Suppressor macrophage treated with lipopolysaccharide for 4 hours (primary cell): ENCODE results near the gene CENPL.
"Not testable (repeated sequence)": the region's sequence is repeated elsewhere in the genome, so short reads cannot be mapped to it uniquely, and the experiment has no call there.

ENCODE experiments used
- DNase-seq: peaks from one replicate; pipeline ENCODE4 v3.0.0-alpha.2; 2020

CENPL gene

GRCh38 chr1:173824315-173825081, at the start of gene CENPL, which contains the start of gene DARS2:
Gene CENPL (minus strand): TSS chr1:173824883. CDS start chr1:173811299, 13,584 bp downstream.
Gene DARS2 (plus strand): TSS chr1:173824673. CDS start chr1:173825230, 557 bp downstream.
- peak; percentile 97 for DNase-seq

- no peak for DNase-seq
These were observed 46.8 kb upstream of the CENPL start for GRCh38 chr1:173871500-173871899.

- no peak for DNase-seq
These were observed 46.4 kb upstream of the CENPL start for GRCh38 chr1:173871091-173871490.

DNA sequence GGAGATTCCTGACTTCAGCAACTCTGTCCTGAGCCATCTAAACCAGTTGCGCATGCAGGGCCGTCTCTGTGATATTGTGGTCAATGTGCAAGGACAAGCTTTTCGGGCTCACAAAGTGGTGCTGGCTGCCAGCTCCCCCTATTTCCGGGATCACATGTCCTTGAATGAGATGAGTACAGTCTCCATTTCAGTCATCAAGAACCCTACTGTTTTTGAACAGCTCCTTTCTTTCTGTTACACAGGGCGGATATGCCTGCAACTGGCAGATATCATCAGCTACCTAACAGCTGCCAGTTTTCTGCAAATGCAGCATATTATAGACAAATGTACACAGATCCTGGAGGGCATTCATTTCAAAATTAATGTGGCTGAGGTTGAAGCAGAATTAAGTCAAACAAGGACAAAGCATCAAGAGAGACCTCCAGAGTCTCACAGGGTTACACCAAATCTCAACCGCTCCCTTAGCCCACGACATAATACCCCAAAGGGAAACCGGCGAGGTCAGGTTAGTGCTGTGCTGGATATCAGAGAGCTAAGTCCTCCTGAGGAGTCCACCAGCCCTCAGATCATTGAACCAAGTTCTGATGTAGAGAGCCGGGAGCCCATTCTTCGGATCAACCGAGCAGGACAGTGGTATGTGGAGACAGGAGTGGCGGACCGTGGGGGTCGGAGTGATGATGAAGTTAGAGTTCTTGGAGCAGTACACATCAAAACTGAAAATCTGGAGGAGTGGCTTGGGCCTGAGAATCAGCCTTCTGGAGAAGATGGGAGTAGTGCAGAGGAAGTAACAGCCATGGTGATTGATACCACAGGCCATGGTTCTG, 45.8 kb upstream of the CENPL start:
- no peak for DNase-seq

GRCh38 chr1:173869021-173869359, 44.3 kb upstream of the CENPL start:
- peak; percentile 28 for DNase-seq

DNA sequence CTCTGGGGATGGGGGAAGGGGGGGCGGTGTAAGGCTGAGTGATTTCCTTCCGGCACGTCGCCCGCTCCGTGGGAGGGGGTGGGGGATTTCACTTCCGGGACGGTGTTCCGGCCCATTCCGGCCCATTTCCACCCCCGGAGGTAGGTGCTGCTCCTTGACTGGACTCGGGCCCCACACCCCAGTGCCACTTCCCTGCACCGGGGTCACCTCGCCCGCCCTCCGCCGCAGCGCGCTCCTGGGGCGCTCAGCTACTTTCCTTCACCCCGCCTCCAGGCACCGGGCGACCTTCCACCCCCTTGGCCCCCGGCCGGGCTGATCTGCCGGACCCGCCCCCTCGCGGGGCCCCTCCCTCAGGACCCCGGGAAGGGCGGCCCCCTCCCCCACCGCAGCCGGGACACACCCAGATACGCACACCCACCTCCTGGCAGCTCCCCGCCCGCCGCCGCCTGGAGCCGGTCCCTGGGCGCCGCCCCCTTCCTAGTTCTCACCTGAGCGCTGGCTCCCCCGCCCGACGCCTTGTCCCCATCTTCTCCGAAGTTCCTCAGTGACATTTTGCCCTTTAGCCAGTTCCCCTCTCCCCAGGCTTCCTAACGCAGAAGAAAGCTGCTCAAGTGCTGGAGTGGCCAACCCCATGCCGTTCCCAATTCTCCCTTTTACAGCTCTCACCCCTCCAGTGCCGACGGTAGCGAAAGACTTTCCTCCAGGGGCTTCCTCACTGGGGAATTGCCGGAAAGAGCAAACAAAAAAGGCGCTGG, 43.8 kb upstream of the CENPL start, which contains the start of gene ZBTB37:
ZBTB37 (plus strand) TSS at position 115 of the 755 bp plus-strand sequence. CDS start 1,846 bp downstream, outside the sequence.
- peak; percentile 51 for DNase-seq

DNA sequence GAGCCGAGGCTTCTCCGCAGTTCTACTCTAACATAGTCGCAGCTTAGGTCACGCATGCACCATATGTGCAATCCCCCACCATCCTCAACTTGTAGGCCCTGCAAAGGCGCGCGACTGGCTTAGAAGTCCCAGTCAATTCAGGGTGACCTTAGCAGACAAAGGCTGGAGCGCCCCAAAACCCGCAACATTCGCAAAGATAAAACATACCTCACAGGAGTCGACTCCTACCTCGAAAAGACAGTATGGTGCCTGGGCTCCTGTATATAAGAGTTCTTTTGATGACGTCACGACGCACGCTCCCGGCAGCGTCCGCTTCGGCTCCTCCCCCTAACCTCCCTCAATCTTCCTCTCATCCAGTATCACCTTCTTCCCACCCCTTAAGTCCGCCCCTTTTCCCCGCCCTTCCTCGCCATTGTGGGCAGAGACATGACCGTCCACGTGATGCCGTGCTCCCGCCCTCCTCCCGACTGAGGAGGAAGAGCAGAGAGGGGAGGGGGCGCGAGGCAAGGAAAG, 43.1 kb upstream of the CENPL start, which contains the start of gene GAS5:
GAS5 (minus strand) TSS at position 237 of the 513 bp plus-strand sequence.
- DNase-seq: peak; percentile 99

DNA sequence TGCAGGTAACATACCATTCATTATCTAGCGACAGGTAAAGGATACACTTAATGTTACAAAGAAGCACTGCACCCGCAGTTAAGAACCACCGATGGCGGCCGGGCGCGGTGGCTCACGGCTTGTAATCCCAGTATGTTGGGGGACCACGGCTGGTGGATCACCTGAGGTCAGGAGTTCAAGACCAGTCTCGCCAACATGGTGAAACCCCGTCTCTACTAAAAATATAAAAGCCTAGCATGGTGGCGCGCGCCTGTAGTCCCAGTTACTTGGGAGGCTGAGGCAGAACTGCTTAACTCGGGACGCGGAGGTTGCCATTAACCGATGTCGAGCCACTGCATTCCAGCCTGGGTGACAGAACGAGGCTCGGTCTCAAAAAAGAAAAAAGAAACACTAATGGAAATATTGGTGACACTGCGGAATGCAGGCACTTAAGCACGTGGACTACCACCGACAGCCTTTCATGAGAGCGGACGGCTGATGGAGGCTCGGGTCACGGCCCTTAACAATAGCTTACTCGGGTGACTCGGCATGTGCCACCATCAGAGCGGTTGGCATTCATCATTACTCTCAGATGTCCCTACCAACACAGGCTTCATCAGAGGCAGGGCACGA, 42.6 kb upstream of the CENPL start:
- DNase-seq: no peak

- DNase-seq: no peak
These were observed 41.9 kb upstream of the CENPL start for GRCh38 chr1:173866413-173867115.

- no peak for DNase-seq
These were observed 40.9 kb upstream of the CENPL start for GRCh38 chr1:173865468-173866164.

GRCh38 chr1:173864179-173864867, 39.6 kb upstream of the CENPL start:
- no peak for DNase-seq

- DNase-seq: no peak
These were observed 38.8 kb upstream of the CENPL start for GRCh38 chr1:173863224-173864161.

- no peak for DNase-seq
These were observed 38.1 kb upstream of the CENPL start for GRCh38 chr1:173862769-173863223.

DNA sequence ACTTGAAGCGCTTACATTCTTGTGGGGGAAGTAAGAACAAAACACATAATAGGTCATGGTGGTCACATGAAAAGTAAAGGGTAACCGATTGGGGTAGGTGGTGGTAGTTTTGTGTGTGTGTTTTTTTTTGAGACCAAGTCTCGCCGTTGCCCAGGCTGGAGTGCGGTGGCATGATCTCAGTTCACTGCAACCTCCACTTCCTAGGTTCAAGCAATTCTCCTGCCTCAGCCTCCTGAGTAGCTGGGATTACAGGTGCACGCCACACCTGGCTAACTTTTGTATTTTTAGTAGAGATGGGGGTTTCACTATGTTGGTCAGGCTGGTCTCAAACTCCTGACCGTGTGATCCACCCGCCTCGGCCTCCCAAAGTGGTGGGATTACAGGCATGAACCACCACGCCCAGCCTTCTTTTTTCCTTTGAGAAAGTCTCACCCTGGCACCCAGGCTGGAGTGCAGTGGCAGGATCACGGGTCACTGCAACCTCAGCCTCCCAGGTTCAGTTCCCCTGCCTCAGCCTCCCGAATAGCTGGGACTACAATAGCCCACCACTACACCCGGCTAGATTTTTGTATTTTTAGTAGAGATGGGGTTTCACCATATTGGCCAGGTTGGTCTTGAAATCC, 37.6 kb upstream of the CENPL start:
- not testable (repeated sequence) for DNase-seq

DNA sequence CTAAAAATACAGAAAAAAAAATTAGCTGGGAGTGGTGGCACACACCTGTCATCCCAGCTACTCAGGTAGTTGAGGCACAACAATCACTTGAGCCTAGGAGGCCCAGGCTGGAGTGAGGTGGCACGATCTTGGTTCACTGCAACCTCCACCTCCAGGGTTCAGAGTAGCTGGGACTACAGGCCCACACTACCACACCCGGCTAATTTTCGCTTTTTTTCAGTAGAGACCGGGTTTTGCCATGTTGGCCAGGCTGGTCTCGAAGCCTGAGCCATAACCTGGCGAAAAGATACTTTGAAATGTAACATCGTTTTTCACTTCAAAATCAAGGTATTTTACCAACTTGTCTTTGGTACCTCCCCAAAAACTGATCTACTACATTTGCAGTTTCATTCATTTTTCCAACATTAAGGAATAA, 37.1 kb upstream of the CENPL start:
- DNase-seq: no peak

GRCh38 chr1:173860065-173860464, 35.4 kb upstream of the CENPL start:
- DNase-seq: no peak

DNA sequence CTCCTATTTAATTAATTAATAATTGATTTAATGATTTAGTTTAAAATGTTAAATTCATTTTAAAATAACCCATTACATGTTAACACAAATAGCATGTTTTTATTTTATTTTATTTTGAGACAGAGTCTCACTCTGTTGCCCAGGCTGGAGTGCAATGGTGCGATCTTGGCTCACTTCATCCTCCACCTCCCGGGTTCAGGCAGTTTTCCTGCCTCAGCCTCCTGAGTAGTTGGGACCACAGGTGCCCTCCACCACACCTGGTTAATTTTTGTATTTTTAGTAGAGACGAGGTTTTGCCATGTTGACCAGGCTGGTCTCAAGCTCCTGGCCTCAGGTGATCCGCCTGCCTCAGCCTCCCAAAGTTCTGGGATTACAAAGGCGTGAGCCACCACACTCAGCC, 34.9 kb upstream of the CENPL start:
- not testable (repeated sequence) for DNase-seq

DNA sequence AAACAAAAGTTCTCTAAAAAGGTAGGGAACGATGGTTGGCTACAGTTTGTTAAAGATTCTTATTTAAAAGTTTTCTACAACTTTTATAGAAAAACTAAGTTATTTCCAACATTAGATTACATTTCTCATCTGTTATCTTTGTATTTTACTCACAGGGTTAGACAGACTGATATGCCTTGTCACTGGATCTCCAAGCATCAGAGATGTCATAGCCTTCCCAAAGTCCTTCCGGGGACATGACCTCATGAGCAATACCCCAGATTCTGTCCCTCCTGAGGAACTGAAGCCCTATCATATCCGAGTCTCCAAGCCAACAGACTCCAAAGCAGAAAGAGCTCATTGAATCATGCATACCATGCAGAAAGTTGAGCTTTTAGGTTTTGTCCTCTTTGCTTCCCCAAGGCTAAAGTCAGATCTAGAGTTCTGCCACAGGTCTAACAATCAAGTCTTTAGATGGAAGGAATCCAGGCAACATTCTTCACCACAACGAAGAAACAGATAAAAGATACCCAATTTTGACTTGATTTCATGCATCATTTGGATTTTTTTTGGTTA, 32.8 kb upstream of the CENPL start:
- no peak for DNase-seq
